GM21360 (cell line): ENCODE measurements around the gene SIK1.
"Not testable (repeated sequence)": the region's sequence is repeated elsewhere in the genome, so short reads cannot be mapped to it uniquely, and the experiment has no call there.

Source experiments
- ATAC-seq: cut with Tn5 transposase; IDR thresholded peaks from one replicate; pipeline ENCODE4 v1.9.1; 2021; ENCODE audit warnings: mild to moderate bottlenecking, moderate library complexity; ENCODE audit not compliant: unreplicated experiment

The SIK1 gene

DNA sequence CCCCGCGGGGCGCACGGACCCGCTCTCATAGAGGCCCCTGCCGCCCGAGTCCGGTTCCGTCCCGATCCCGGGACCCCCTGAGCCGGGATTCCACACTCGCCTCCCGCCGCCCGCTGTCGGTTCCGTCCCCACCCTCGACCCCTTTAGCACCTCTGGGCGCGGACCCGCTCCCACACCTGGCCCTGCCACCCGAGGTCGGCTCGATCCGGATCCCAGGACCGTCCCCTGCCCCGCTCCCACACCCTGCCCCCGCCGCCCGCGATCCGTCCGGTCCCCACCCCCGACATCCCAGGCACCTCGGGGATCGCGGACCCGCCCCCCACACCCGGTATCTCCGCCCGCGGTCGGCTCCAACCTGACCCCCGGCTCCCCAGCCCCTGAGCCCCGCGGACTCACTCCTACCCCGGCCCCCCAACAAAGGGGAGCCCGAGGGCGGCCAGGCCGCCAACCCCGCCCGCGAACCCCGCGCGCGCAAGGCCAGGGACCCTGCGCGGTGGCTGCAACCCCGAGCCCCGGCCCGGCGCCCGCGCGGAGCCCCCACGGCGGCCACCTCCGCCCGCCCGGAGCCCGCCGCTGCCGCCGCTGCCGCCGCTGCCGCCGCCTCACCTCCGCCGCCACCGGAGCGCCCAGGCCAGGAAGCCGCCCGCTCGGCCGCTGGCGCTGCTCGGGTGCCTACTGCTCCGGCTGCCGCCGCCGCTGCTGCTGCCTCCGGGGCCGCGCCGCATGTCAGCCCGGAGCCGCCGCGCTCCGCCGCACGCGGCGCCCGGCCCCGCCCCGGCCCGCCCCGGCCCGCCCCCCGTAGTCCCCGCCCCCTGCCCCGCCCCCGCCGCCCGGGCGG, at the start of gene SIK1:
TSS of gene SIK1 (minus strand) at position 728 of the 838 bp plus-strand sequence. CDS start 953 bp downstream, outside the sequence.
- peak; percentile 11 for ATAC-seq

DNA sequence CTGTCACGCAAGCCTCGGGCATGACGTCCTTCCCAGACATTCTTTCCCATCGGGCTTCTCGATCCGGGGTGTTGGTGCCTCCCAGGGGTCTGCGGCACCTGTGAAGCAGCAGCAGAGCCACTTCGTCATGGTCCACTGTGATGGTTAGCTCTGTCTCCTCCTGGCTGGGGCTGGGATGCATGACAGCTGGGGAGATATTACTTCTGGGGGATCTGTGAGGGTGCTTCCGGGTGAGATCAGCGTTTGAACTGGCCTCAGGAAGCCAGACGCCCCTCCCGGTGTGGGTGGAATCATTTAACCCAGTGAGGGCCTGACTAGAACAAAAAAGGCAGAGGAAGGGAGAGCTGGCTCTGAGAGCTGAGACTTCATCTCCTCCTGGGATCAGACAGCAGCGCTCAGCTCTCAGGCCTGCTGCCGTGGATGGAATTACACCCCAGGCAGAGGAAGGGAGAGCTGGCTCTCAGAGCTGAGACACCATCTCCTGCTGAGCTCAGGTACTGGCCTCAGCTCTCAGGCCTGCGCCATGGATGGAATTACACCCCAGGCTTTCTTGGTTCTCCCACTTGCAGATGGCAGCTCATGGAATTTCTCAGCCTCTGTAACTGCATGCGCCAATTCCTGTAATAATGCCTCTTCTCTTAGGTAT, 44.8 kb upstream of the SIK1 start:
- not testable (repeated sequence) for ATAC-seq

DNA sequence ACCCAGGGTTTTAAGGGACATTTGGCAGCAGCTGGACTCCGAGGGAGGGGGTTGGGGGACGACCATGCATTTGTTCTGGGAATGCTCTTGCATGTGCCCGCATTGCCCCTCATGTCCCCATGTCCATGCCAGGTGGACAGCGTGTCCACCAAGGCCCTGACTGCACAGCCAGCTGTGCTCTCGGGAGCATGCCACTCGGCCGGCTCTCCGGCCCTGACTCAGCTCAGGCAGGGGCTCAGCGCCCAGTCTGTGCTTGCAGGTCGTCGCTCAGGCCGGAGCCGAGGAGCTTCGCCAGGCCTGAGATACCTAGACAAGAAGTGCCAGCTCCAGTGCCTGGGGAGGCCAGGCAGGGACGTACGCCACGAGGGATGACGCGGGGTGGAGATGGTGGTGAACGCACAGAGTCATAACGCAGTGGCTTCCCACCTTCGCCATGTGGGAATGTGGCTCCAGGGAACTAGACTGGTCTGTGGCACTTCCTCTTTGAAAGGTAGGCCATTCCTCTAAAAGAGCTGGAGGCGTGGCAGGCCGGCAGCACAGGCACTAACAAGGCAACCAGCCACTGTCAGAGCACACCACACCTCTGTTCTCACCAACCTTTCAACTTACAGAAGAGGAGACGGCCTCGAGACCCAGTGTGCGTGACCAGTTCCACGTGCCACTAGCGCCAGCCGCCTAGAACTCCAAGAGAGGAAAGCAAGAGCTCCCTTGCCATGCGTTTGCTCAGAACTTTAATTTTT, 43.0 kb upstream of the SIK1 start:
- not testable (repeated sequence) for ATAC-seq

DNA sequence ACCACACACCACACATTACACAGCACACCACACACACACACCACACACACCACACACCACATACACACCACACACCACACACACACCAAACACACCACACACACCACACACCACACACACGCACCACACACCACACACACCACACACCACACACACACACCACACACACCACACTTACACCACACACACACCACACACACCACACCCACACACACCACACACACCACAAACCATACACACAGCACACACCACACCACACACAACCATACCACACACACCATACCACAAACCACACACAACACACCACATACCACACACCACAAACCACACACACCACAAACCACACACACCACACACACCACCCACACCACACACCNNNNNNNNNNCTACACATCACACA, 40.9 kb upstream of the SIK1 start:
- ATAC-seq: no peak

DNA sequence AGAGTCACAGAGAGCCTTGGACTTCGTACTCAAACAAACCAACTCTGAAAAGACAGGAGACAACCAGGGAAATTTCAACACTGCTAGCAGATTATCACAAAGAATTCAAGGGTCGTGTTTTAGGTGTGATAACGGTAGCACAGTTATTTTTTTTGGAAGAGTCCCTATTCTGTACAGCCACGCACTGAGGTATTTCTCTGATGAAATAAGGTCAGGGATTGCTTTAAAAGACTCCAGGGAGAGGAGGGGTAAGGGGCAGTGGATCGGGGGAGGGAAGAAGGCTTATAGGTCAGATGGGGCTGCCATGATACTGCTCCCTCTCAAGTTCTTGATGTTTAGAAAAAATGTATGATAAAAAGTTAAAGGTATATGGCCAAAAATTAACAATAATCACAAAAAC, 38.2 kb upstream of the SIK1 start:
- not testable (repeated sequence) for ATAC-seq

DNA sequence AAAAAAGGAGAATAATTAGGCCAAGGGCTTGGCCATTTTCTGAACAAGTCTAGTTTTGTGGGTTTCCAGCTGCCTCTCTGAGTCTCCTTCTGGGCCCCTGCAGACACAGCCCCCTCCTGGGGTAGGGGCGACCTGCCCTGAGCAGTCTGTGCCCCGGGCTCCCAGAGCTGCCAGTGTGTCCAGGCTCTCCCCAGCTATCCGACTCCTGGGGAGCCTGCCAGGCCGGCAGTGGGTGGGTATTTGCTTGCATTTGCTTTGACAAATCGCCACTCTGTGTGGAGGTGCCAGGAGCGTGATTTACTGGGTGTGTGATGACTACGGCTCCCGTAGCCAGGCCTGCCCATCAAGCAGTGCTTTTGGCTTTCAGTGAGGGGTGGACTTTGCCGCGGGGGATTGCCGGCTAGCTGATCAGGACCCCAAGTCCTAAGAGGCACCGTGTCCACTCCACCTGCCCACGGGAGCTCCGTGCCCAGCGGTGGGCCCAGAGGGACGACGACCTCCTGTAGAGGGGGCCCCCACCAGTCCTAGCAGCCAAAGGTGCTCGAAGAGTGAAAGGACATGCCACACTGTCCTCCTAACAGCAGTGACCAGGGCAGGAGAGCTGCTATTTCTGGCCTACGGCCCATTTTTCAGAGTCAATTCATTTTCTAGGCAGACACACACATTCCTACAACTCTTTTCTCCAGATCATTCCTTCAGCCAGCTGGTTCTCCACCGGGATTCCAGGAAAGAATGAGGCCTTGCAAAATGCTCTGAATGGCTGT, 36.7 kb upstream of the SIK1 start:
- ATAC-seq: not testable (repeated sequence)

DNA sequence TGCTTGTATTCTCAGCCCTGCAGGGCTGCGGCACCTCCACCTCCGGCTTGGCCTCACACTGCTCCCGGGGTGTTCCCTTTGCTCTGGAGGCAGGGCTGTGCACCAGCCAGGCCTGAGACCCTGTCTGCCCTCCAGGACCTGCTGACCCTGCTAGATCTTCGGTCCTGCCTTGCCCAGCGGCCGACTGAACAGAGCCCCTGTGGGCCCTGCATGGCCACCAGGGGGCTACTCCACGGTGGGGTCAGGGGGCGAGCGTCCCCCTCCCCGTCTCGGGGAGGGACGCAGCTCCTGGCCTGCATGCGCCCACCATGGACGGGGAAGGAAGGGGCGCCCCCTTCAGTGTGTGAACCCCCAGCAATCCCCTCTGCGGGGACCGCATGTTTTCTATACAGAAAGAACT, 36.0 kb upstream of the SIK1 start:
- not testable (repeated sequence) for ATAC-seq

DNA sequence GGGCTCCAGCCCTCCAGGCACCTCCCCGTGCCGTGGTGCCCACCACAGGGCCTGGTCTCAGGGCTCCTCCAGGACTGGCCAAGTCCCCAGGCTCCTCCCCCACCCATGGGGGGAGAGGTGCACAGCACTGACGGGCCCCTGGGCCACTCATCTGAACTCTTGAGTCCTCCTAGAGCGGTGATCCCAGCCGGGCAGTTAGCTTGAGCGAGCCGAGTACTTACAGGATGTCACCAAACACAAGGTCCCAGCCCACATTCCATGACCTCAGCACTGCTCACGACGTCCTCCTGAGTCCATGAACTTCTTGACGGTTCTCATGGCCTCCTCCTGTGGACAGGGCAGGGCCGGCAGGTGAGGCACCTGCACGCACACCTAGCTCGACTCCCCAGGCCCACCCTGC, 33.5 kb upstream of the SIK1 start:
- not testable (repeated sequence) for ATAC-seq

DNA sequence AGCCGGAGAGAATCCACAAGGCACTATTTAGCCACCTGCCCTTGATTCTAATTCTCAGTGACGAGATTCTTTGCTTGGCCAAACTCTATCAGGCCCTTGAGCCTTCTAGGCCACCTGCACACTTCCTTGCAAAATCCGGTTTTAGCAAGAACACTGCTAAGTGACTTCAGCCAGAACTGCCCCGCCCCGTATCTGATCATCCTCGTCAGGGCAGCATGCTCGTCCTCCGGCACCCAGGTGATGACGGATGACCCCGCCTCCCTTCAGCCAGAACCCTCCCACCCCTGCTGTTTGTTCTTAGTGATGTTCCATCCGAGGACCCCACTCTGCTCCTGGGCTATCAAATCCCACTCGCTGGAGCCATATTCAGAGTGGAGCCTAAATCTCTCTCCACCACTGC, 32.1 kb upstream of the SIK1 start:
- not testable (repeated sequence) for ATAC-seq

DNA sequence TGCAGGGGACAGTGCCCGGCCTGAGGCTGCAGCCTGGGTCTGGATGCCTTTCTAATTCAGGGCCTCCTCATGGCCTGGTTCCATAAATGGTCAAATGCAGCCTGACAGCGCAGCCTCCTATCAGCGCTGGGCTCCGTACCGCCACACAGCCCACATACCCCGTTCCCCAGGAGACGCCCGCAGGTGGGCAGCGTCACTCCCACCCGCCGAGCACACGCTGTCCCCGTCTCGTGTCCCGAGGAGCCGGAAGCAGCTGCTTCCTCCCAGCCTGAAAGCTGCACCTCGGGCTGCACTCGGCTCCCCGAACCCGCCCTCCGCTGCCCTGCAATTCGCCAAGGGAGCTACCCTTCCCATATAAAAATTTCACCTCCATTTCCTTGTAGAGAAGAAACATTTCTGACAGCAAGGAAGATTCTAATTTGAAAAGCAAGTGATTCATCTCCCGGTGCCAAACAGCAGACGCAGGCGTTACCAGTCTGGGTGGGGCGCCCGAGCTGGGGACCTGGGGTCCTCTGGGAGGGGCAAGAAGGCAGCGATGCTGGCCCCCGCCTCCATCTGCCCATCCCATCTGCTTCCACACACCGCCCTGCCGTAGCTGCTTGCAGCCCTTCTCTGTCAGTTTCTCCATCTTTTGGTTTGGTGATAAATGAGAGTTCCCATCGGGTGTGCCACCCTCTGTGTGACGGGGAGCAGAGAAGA, 29.8 kb upstream of the SIK1 start:
- not testable (repeated sequence) for ATAC-seq

DNA sequence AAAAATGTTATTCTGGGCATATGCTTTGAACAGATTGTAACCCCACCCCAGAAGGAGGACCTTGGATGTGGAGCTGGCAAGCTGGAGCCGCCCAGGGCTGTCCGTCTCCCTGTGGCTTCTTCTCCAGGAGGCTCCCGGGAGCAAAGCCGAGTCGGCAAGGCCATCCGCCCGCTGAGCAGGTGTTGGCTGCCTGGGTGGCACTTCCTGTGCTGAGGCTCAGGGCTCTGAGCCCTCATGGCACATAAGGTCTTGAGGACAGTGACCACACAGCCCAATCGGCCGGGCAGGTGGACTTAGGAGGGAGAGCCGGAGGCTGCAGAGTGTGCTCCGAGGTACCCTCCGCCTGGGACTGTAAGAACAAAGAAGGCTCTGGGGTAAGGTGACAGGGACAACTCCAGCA, 28.8 kb upstream of the SIK1 start:
- not testable (repeated sequence) for ATAC-seq

DNA sequence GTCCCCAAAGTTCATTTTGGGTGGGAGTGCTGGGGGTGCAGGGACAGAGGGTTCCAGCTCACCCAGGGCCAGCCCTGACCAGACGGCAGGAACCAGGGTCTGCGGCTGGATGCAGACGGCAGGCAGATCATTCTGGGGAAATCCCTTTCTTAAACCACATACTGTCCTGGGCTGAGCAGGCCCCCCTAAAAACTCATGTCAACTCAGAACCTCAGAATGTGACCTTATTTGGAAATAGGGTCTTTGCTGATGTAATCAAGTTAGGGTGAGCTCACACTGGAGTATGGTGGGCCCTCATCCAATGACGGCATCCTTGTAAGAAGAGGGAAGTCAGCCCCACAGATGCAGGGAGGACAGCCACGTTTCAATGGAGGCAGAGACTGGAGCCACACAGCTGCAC, 27.2 kb upstream of the SIK1 start:
- not testable (repeated sequence) for ATAC-seq

DNA sequence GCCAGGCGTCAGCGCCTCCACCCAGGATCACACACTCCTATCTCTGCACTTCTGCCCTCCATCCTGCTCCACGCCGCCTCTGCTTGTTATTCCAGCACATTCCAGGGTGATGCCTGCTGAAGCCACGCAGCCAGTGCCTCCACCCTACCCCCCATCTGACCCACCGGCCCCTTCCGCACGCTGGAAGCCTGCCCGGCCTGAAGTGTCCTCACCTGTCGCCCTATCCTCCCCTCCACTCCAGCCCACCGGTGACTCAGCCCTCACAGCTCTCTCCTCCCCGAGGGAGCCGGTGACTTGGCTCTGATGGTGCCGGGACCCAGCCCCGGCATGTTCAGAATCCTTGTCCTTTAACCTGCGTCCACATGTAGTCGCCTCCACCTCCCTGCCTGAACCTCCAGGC, 24.9 kb upstream of the SIK1 start:
- ATAC-seq: not testable (repeated sequence)

DNA sequence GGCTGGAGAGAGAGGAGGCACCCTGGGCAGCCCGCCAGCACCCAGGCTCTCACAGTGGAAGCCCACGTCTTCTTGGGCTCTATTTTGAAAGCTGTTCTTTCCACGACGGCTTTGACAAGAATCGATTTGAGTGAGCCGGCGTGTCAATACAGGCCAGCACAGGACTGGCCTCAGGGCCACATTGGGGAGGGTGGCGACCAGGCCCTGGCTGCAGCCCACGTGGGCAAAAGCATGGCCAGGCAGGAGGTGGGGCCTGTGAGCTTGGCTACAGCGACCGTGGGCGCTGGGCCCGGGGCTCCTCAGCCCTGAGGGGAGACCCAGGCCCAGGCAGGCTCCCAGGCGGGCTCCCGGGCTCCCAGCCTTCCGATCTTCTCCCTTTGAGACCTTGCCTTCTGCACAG, 23.4 kb upstream of the SIK1 start:
- ATAC-seq: not testable (repeated sequence)

DNA sequence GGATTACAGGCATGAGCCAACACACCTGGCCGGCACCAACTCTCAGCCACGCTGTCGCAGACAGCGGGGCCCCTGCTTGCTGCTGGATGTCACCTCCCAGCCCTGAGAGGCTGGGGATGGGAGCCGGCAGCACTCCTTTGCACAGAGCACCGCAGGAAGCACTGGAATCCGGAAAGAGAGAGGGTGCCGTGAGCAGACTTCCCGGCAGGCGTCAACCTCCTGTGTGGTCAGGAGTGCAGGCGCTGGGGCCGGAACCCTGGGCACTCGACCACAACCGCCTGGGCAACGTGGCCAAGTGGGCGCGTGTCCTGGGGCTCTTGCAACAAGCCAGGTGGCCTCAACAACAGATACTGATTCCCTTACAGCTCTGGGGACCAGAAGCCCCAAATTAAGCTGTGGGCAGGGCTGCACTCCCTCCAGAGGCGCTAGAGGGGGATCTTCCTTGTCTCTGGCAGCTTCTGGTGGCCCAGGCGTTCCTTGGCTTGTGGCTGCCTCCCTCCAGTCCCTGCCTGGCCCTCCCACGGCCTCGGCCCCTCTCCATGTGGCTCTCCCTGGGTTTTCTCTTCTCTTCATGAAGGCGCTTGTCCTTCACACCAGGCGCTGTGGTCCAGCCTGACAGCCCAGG, 20.5 kb upstream of the SIK1 start:
- not testable (repeated sequence) for ATAC-seq

DNA sequence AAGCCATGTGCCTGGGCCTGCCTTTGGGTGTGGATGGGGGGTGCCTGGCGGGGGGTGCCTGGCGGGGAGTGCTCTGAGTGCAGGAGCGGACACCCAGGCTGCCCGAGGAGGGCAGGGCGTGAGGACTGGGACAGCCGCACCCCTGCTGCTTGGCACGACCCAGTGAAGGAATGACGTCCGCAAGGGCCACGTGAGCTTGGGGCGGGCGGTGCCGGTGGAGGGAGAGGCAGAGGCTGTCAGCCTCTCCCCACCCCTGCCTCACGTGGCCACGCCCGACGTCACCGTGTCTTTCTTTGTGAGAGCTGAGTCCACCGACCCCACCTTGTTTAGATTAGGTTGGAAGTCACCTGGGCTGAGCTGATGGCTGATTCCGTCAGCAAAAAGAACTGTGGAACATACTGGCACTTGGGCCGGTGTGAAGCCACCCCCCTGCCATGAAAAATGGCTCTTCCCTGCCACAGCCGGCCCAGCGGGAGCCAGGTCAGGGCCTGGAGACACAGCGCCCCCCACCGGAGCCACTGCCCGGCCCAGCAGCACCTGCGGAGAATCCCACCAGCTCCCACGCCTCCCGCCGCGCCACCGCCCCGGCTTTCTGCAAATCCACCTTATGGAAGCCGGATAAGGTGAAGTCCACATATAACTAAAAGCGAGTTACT, 19.5 kb upstream of the SIK1 start:
- not testable (repeated sequence) for ATAC-seq

DNA sequence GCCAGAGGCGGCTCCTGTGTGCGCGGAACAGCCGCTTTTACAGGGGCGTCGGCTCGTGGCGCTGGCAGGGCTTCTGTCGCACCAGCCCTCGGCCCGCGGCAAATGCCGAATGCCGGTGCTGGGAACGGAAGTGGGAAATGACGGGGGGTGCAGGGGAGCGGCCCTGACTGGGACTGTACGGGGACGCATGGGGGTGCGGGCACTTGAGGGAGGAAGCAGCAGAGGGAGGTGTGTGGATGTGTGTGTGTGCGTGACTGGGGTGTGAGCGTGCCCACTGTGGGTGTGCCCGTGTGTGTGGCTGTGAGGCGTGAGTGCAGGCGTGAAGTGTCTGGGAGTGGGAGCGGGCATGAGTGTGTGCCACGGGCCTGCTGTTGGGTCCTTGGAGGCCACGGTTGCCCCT, 17.6 kb upstream of the SIK1 start:
- ATAC-seq: not testable (repeated sequence)

DNA sequence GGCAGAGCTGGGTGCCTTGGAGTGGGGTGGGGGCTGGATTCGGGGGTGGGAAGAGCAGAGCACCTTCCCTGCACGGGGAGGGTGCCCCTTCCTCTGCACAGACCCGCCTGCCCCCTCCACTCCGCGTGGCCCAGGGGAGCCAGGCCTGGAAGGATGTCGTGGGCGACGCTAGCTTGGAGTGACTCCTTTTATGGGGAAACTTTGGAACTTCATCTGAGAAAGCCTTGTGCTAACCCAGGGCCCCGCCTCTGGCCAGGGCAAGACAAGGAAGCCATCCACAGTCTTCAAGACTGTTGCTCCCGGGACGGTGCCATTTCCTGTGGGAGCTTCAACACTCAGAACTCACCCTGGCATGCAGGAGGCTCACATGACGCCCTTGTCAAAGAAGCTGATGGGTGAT, 15.6 kb upstream of the SIK1 start:
- not testable (repeated sequence) for ATAC-seq
